ENCODE data around the gene PTPRK. TPM values are rescaled to one million over a fixed set of nuclear protein-coding genes. Genes with fewer than 3 reads are reported as not detected.

The PTPRK gene
- total RNA-seq, 1 experiment from 2014 or later: 31.9 TPM

DNA sequence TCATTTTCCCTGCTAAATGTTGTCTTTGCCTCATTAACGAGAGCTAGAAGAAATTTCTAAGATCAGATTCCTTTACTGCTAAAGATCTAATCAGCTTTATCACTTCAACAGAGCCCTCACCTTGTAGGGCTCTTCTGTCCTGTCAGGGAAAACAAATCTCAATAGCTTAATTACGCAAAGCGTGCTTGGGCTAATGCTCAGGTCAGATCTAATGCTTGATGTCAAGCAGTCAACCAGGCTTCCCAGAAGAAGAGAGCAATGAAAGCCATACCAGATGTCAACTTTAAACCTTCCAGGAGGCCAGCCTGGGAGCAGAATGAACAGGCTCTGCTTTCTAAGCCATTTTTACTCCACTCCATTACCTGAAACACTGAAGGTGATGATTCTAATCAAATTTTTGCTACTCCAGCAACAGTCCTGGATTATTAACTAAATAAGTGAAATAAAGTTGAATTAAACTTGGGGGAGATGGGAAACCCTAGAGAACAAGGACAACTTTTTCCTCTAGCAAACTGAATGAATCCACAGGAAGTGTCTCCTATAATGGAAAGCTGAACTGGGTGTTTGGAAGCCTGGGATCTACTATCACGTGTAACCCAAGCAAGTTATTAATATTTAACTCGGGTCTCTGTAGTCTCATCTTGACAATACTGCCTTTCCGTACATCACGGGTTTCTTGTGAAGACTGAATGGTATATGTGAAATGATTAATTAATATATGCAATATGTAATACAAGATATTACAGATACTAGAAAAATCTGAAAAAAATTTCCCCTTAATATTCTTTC, 273.7 kb downstream of the PTPRK start:
- Histone ChIP-seq H3K36me3 (no peaks in the 10 kb centered on the region), H3K9me3 (replicated peaks) (no peaks in the 10 kb centered on the region), H3K4me1 (replicated peaks) (peaks cover 3% of the 10 kb centered on the region; the same call in 1 of the 2 replicates), H3K4me3 (no peak overlapping the region), H3K27me3 (replicated peaks) (no peaks in the 10 kb centered on the region), H3K27ac (no peak overlapping the region)
- DNase-seq (ENCODE audit: low read depth in 1 of 2, low spot score in 2 of 2): no peak

DNA sequence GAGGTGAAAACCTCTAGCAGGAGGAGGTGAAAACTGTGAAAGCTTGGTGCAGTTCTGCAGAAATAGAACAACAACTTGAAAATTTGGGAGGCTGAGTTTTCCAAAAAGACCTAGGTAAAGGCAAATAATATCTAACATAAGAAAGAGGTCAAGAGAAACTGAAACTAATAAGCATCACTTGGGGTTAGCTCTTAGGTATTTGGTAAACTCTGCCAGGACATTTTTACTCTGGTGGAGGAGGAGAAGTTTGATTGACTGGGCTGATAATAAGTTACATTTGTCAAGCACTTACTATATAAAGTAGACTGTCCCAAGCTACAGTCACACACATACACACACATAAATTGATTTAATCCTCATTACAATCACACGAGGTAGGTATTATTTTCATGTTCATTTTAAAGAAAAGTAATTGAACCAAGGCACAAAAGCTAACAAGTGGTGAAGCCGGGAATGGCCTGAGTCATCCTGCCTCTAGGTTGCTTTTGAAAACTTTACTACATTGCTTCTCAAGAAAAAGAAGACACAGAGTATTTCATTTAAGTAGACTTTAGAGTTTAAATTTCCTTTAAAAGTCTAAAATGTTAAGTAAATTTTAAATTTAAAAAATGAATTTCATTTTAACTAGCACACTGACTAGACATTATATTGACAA, 275.5 kb downstream of the PTPRK start:
- Histone ChIP-seq H3K27ac (no peak overlapping the region), H3K27me3 (replicated peaks) (no peaks in the 10 kb centered on the region), H3K4me3 (no peak overlapping the region), H3K9me3 (replicated peaks) (no peaks in the 10 kb centered on the region), H3K36me3 (0 out of 2 replicates have a peak, but pooled peaks cover 3% of the 10 kb centered on the region), H3K4me1 (replicated peaks) (peaks cover 3% of the 10 kb centered on the region; the same call in 1 of the 2 replicates)
- DNase-seq (ENCODE audit: low read depth in 1 of 2, low spot score in 2 of 2): no peak

DNA sequence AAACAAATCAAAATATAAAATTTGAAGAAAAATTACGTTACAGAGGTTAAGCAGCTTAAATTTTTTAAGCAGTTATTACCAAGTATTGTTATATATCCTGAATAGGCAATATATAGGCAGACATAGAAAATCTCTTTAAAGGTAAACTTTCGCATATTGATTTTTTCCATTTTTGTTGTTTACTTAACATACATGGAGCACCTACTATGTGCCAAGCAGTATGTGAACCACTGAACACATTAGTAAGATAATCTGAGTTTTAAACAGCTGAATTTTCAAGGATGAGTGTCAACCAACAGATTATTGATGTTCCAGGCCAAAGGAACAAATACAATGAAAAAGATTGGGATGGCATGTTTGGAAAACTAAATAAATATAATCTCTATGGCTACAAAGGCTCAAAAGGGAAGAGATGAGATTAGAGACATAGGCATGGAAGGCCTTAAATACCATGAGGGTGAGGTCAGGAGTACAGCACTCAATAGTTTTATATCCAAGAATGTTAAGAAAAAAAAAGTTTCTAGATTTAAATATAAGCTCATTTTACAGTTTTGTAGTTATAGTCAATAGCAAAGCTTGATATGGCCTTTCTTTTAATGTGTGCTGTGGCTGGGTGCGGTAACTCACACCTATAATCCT, 277.5 kb downstream of the PTPRK start:
- H3K27me3 ChIP-seq (replicated peaks): no peaks in the 10 kb centered on the region
- H3K9me3 ChIP-seq (replicated peaks): no peaks in the 10 kb centered on the region
- 0 out of 2 replicates have a peak, but pooled peaks cover 3% of the 10 kb centered on the region for H3K36me3 ChIP-seq
- no peak overlapping the region for H3K4me3 ChIP-seq
- 0 out of 2 replicates have a peak overlapping the region, but pooled peaks have one; percentile 32 for H3K27ac ChIP-seq
- peaks cover 3% of the 10 kb centered on the region; the same call in 1 of the 2 replicates for H3K4me1 ChIP-seq (replicated peaks)
- DNase-seq (ENCODE audit: low read depth in 1 of 2, low spot score in 2 of 2): peak in 1 of 2 experiments; percentile 18

DNA sequence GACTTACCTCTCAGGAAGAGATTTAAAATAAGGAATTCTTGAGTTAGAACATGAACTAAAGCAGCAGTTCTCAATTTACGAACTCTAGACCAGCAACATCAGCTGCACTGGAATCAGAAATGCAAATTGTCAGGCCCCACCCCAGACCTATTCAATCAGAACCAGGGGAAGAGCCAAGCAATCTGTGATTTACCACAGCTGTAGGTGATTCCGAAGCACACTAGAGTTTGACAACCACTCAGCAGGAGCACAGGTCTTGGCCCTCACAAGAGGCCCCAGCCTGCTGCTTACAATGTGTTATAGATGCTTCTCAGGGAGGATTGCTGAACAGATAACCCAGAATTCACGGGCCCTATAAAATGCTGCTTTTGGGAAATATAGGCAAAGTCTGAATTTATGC, 279.2 kb downstream of the PTPRK start:
- DNase-seq (ENCODE audit: low read depth in 1 of 2, low spot score in 2 of 2): no peak
- Histone ChIP-seq H3K9me3 (replicated peaks) (no peaks in the 10 kb centered on the region), H3K36me3 (0 out of 2 replicates have a peak, but pooled peaks cover 3% of the 10 kb centered on the region), H3K4me3 (no peak overlapping the region), H3K27me3 (replicated peaks) (no peaks in the 10 kb centered on the region), H3K27ac (no peak overlapping the region), H3K4me1 (replicated peaks) (peaks cover 3% of the 10 kb centered on the region; the same call in 1 of the 2 replicates)

DNA sequence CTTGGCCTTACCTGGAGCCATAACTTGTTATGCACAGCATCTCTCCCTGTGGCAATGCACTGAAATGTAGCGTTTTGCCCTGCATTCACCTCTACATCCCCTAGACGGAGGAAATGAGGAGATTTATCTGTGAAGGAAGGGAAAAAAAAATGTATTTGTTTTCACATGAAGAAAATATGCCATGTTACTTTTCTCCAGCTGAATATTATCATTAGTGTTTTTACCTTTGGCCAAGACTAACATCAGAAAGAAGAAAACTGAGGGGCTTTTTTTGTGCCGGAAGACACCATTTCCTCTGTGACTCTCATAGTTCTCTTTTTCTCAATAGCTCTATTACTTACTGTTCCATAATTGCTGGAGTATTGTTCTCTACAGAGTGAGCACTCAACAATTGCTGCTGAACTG, 280.4 kb downstream of the PTPRK start:
- Histone ChIP-seq H3K4me1 (replicated peaks) (peaks cover 3% of the 10 kb centered on the region; the same call in 1 of the 2 replicates), H3K36me3 (0 out of 2 replicates have a peak, but pooled peaks cover 3% of the 10 kb centered on the region), H3K9me3 (replicated peaks) (no peaks in the 10 kb centered on the region), H3K27me3 (replicated peaks) (no peaks in the 10 kb centered on the region), H3K27ac (no peak overlapping the region), H3K4me3 (no peak overlapping the region)
- no peak for DNase-seq (ENCODE audit: low read depth in 1 of 2, low spot score in 2 of 2)

DNA sequence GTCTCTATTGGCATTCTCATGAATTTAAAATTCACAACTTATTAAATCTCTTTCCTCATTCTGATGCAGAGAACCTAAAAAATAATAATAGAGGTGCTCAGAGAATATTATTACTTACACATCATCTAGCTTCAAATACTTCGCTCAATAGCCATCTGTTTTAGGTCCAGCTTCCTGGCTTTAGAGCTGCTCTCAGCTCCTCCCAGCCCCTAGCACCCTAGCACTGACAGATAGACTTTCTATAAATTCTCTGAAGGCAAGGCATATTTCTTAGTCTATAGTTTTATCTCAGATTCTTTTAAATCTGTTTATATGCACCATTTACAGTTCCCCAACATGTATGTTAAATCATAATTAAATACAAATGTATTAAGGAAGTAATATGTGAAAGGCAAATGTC, 281.3 kb downstream of the PTPRK start:
- H3K36me3 ChIP-seq: 0 out of 2 replicates have a peak, but pooled peaks cover 3% of the 10 kb centered on the region
- no peak overlapping the region for H3K27ac ChIP-seq
- no peak for DNase-seq (ENCODE audit: low read depth in 1 of 2, low spot score in 2 of 2)
- H3K27me3 ChIP-seq (replicated peaks): no peaks in the 10 kb centered on the region
- no peak overlapping the region for H3K4me3 ChIP-seq
- H3K9me3 ChIP-seq (replicated peaks): no peaks in the 10 kb centered on the region
- H3K4me1 ChIP-seq (replicated peaks): peaks cover 3% of the 10 kb centered on the region; the same call in 1 of the 2 replicates

DNA sequence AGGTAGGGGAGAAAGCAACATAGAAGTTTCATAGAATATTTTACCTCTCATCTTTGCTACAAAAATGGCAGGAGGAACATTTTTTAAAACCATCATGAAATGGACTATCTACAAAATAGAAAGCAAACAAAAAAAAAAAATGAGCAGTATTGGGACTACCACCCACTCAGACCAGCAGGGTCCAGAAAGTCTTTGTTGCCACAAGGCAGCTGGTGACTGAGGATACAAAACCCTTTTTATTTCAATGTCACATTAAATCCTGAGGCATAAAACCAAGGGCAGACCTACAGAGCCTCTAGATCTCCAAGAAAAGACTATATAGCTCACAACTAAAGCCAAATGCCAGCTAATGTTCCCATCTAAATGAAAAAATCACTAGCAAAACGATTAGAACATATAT, 282.2 kb downstream of the PTPRK start:
- H3K36me3 ChIP-seq: 0 out of 2 replicates have a peak, but pooled peaks cover 3% of the 10 kb centered on the region
- no peaks in the 10 kb centered on the region for H3K9me3 ChIP-seq (replicated peaks)
- H3K4me1 ChIP-seq (replicated peaks): peaks cover 3% of the 10 kb centered on the region; the same call in 1 of the 2 replicates
- H3K4me3 ChIP-seq: no peak overlapping the region
- H3K27me3 ChIP-seq (replicated peaks): no peaks in the 10 kb centered on the region
- DNase-seq (ENCODE audit: low read depth in 1 of 2, low spot score in 2 of 2): no peak
- H3K27ac ChIP-seq: no peak overlapping the region

DNA sequence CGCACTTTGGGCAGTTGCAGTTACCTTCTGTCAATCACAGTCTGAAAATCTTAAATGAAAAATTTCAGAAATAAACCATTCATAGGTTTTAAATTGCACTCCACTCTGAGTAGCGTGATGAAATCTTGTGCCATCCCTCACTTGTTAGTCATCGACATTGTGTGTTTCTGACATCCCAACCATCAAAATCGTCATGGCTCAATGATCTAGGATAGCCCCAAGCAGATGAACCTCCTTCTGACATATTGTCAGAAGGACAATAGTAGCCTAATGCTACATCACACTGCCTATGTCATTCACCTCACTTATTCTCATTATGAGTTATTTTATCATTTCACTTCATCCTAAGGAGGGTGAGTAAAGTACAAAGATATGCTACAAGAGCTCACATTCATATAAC, 284.8 kb downstream of the PTPRK start:
- Histone ChIP-seq H3K9me3 (replicated peaks) (no peaks in the 10 kb centered on the region), H3K36me3 (no peaks in the 10 kb centered on the region), H3K27ac (no peak overlapping the region), H3K4me1 (replicated peaks) (no peaks in the 10 kb centered on the region), H3K27me3 (replicated peaks) (no peaks in the 10 kb centered on the region), H3K4me3 (no peak overlapping the region)
- no peak for DNase-seq (ENCODE audit: low read depth in 1 of 2, low spot score in 2 of 2)

DNA sequence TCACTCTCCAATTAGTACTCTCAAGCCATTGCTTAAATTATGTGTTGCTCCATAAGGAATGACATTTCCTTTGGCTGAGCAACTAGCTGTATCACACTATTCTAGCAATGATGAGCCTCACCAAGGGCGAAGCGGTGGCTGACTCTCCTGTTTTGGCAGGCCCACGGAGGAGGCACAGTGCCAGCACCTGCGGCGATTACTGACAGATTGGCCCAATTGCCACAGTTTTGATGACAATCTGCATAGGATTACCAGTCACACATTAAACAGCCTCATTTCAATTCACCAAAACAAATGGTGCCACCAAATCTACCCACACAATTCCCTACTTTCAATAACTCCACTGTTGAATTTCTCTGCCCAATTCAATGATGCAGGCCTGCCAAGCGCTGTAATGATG, 286.9 kb downstream of the PTPRK start:
- no peak overlapping the region for H3K4me3 ChIP-seq
- no peaks in the 10 kb centered on the region for H3K9me3 ChIP-seq (replicated peaks)
- no peaks in the 10 kb centered on the region for H3K4me1 ChIP-seq (replicated peaks)
- no peaks in the 10 kb centered on the region for H3K36me3 ChIP-seq
- H3K27ac ChIP-seq: no peak overlapping the region
- DNase-seq (ENCODE audit: low read depth in 1 of 2, low spot score in 2 of 2): no peak
- no peaks in the 10 kb centered on the region for H3K27me3 ChIP-seq (replicated peaks)

DNA sequence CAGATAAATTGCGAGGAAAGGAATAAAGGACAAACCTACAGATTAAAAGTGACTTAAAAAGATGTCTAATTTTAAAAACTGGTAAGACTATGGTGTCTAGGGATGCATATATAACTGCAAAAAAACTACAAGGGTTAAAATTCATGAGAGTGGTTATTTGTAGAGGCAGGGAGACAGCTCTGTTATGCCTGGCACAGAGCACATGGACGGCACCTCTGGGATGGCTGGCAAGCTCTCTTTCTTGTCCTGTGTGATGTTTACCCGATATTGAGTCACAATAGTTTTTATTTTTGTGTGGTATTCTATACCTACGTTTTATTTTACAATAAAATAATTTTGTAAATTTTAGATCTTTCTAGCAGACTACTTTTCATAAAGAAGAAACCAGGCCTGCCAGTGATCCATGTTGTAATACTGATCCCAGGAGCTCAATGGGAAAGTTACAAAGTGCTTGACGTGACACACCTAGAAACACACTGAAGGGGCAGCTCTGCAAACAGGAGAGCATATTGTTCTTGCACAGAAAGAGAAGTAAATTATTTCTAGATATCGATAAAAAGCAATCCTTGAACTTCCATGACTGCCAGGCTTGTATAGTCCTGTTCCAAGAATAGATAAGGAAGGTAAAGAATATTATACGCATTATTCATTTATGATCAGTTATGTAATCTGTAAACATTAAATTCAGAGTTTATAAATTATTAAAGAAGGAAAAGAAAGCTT, 290.0 kb downstream of the PTPRK start:
- no peak for DNase-seq (ENCODE audit: low read depth in 1 of 2, low spot score in 2 of 2)
- Histone ChIP-seq H3K27ac (no peak overlapping the region), H3K36me3 (no peaks in the 10 kb centered on the region), H3K27me3 (replicated peaks) (no peaks in the 10 kb centered on the region), H3K4me1 (replicated peaks) (no peaks in the 10 kb centered on the region), H3K9me3 (replicated peaks) (no peaks in the 10 kb centered on the region), H3K4me3 (no peak overlapping the region)

DNA sequence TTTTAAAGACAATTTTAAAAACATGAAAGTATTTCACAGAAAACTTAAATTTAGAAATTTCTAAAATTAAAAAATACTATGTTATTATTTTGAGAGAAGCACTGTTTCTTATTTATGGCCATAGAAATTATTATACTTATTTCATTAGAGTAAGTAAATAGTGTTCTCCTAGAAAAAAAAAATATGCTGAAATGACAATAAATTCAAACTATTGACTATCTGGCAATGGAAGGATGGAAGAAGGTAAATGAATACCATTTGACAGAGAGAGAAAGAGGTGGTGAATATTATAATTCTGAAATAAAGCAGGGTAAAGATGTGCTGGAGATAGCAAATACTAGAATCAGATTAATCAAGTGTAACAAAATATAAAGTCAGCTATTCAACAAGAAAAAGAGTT, 294.8 kb downstream of the PTPRK start:
- H3K4me3 ChIP-seq: no peak overlapping the region
- H3K27ac ChIP-seq: no peak overlapping the region
- no peaks in the 10 kb centered on the region for H3K9me3 ChIP-seq (replicated peaks)
- H3K27me3 ChIP-seq (replicated peaks): no peaks in the 10 kb centered on the region
- no peaks in the 10 kb centered on the region for H3K36me3 ChIP-seq
- H3K4me1 ChIP-seq (replicated peaks): no peaks in the 10 kb centered on the region
- DNase-seq (ENCODE audit: low read depth in 1 of 2, low spot score in 2 of 2): no peak

DNA sequence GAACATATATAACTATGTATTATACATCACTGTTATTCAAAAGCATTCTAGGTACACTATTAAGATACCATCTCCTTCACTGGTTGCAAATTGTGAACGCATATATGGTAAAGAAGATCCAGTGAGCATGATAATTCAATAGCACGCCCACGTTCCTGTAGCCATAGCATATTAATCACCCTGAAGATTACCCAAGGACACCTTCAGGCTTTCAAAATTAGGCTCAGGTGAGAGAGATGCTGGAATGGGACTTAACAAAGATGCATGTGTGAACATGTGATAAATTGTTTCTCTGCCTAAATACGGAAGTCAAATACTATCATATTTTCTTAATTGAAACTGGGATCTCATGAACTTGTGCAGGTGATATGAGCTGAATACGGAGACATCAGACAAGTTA, 303.5 kb downstream of the PTPRK start:
- Histone ChIP-seq H3K27ac (no peak overlapping the region), H3K9me3 (replicated peaks) (no peaks in the 10 kb centered on the region), H3K4me1 (replicated peaks) (no peaks in the 10 kb centered on the region), H3K4me3 (no peak overlapping the region), H3K36me3 (peaks cover 4% of the 10 kb centered on the region; the same call in 1 of the 2 replicates), H3K27me3 (replicated peaks) (no peaks in the 10 kb centered on the region)
- DNase-seq (ENCODE audit: low read depth in 1 of 2, low spot score in 2 of 2): no peak

DNA sequence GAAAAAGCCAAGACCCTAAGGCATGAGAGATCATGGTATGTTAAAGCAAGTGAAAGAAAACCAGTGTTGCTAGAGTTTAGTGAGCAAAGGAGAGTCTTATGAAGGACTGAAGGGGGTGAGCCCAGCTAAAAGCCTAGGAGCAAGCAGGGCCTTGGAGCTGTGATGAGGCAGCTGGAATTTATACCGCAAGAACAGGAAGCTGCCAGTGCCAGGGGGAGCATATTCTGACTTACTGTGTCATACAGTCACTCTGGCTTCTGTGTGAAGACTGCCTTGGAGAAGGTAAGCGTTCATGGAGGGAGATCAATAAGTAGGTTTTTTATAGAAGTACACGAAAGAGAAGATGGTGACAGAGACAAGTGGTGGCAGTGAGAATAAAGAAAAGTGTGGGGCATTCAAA, 310.6 kb downstream of the PTPRK start:
- peak; percentile 47 to 73 for DNase-seq (ENCODE audit: low read depth in 1 of 2, low spot score in 2 of 2)
- Histone ChIP-seq H3K4me1 (replicated peaks) (peaks cover 26% of the 10 kb centered on the region), H3K9me3 (replicated peaks) (no peaks in the 10 kb centered on the region), H3K36me3 (no peaks in the 10 kb centered on the region), H3K27ac (peak overlapping the region; percentile 50), H3K27me3 (replicated peaks) (no peaks in the 10 kb centered on the region; the same call in 1 of the 2 replicates), H3K4me3 (no peak overlapping the region)

Measured in SJSA1 (cell line).